GM18498 (cell line): ENCODE results near the gene NR3C1.

ENCODE experiments used
- ATAC-seq: cut with Tn5 transposase; IDR thresholded peaks from one replicate; pipeline ENCODE4 v1.9.1; 2021; ENCODE audit warnings: mild to moderate bottlenecking, moderate library complexity; ENCODE audit not compliant: unreplicated experiment

Gene NR3C1

GRCh38 chr5:143241892-143242291 is 161.6 kb downstream of the NR3C1 start:
- no peak for ATAC-seq

GRCh38 chr5:143239882-143240518 is 163.5 kb downstream of the NR3C1 start:
- no peak for ATAC-seq

GRCh38 chr5:143238620-143239019 is 164.9 kb downstream of the NR3C1 start:
- no peak for ATAC-seq

GRCh38 chr5:143237664-143238063 is 165.8 kb downstream of the NR3C1 start:
- no peak for ATAC-seq

- no peak for ATAC-seq
Measured at GRCh38 chr5:143236682-143237081, 166.8 kb downstream of the NR3C1 start.

GRCh38 chr5:143235423-143235822 is 168.1 kb downstream of the NR3C1 start:
- ATAC-seq, result no peak

- no peak for ATAC-seq
Measured at GRCh38 chr5:143234162-143234842, 169.2 kb downstream of the NR3C1 start.

GRCh38 chr5:143233031-143233430 is 170.5 kb downstream of the NR3C1 start:
- ATAC-seq, result no peak

- ATAC-seq, result no peak
Measured at GRCh38 chr5:143231973-143232812, 171.3 kb downstream of the NR3C1 start.

GRCh38 chr5:143231416-143231815 is 172.1 kb downstream of the NR3C1 start:
- no peak for ATAC-seq

- no peak for ATAC-seq
Measured at GRCh38 chr5:143230676-143230996, 172.8 kb downstream of the NR3C1 start.

- peak; percentile 85 for ATAC-seq
Measured at GRCh38 chr5:143229896-143230675, 173.4 kb downstream of the NR3C1 start.

- peak; percentile 45 for ATAC-seq
Measured at GRCh38 chr5:143229426-143229895, 174.0 kb downstream of the NR3C1 start.

- no peak for ATAC-seq
Measured at GRCh38 chr5:143228597-143229293, 174.7 kb downstream of the NR3C1 start.
